Activated CD8-positive, alpha-beta memory T cell treated with anti-CD3 and anti-CD28 coated beads for 1 hour (primary cell): ENCODE data around the gene ARPP21.

Source experiments
- DNase-seq, 2 donors: peaks; one replicate each; pipeline ENCODE4 v3.0.0-alpha.2; 2020; ENCODE audit warnings: low read depth in 1 of 2; ENCODE audit errors: extremely low read depth in 1 of 2

The ARPP21 gene

GRCh38 chr3:35733341-35733740, 94.0 kb downstream of the ARPP21 start:
- no peak for DNase-seq

GRCh38 chr3:35733864-35734263, 94.5 kb downstream of the ARPP21 start:
- DNase-seq = no peak

GRCh38 chr3:35737080-35737479, 97.8 kb downstream of the ARPP21 start:
- no peak for DNase-seq

- DNase-seq = no peak
Measured at GRCh38 chr3:35737527-35737926, 98.2 kb downstream of the ARPP21 start.

- DNase-seq = no peak
Measured at GRCh38 chr3:35737934-35738706, 98.8 kb downstream of the ARPP21 start.

GRCh38 chr3:35739181-35739809, 100.0 kb downstream of the ARPP21 start:
- DNase-seq = no peak

GRCh38 chr3:35739964-35740527, 100.7 kb downstream of the ARPP21 start:
- no peak for DNase-seq

- no peak for DNase-seq
Measured at GRCh38 chr3:35743218-35743617, 103.9 kb downstream of the ARPP21 start.

- no peak for DNase-seq
Measured at GRCh38 chr3:35744419-35744818, 105.1 kb downstream of the ARPP21 start.

- no peak for DNase-seq
Measured at GRCh38 chr3:35745351-35745750, 106.0 kb downstream of the ARPP21 start.

- DNase-seq = no peak
Measured at GRCh38 chr3:35745802-35746484, 106.6 kb downstream of the ARPP21 start.

GRCh38 chr3:35746492-35746891, 107.2 kb downstream of the ARPP21 start:
- DNase-seq = no peak

GRCh38 chr3:35748144-35748543, 108.8 kb downstream of the ARPP21 start:
- no peak for DNase-seq

- no peak for DNase-seq
Measured at GRCh38 chr3:35751207-35751606, 111.9 kb downstream of the ARPP21 start.

- no peak for DNase-seq
Measured at GRCh38 chr3:35757991-35758757, 118.8 kb downstream of the ARPP21 start.

GRCh38 chr3:35760146-35760545, 120.8 kb downstream of the ARPP21 start:
- no peak for DNase-seq

- no peak for DNase-seq
Measured at GRCh38 chr3:35761311-35761710, 122.0 kb downstream of the ARPP21 start.

GRCh38 chr3:35772381-35773015, 133.2 kb downstream of the ARPP21 start:
- DNase-seq = no peak

GRCh38 chr3:35773417-35773816, 134.1 kb downstream of the ARPP21 start:
- no peak for DNase-seq

GRCh38 chr3:35776346-35776745, 137.0 kb downstream of the ARPP21 start:
- no peak for DNase-seq
